D721Med (cell line): ENCODE data around the gene MAST4.

Experiments
- DNase-seq: peaks from one replicate; pipeline ENCODE4 v3.0.0; 2011; ENCODE audit warnings: low spot score; ENCODE audit not compliant: insufficient read length
- FAIRE-seq: peaks from 2 replicates; lab custom pipeline; 2011; peaks lifted over from hg19 to GRCh38; lab: Jason Lieb, UNC
- TF ChIP-seq, protein P1 (sequence below): IDR thresholded peaks from 2 replicates; pipeline ENCODE4 v1.5.1; 2012; ENCODE audit warnings: mild to moderate bottlenecking, control low read depth; ENCODE audit not compliant: insufficient read depth; ENCODE audit errors: missing control alignments

The MAST4 gene

DNA sequence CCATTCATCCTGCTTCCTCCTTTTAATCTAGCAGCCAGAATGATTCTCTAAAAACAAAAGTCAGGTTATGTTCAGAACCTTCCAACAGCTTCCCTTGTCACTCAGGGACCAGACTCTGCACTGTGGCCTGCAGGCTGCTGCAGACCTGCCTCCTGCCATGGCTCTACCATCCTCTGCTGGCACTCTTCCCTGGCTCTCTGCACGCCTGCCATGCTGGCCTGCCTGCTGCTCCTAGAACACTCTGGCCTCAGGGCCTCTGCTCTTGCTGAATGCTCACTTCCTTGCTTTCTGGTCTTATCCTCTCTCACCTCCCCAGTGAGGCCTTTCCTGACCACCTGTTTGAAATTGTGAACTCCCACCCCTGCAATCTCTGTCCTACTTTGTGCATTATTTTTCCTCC, 451.0 kb downstream of the MAST4 start:
- DNase-seq, result no peak
- FAIRE-seq, result no peak
- TF ChIP-seq, protein P1, sequence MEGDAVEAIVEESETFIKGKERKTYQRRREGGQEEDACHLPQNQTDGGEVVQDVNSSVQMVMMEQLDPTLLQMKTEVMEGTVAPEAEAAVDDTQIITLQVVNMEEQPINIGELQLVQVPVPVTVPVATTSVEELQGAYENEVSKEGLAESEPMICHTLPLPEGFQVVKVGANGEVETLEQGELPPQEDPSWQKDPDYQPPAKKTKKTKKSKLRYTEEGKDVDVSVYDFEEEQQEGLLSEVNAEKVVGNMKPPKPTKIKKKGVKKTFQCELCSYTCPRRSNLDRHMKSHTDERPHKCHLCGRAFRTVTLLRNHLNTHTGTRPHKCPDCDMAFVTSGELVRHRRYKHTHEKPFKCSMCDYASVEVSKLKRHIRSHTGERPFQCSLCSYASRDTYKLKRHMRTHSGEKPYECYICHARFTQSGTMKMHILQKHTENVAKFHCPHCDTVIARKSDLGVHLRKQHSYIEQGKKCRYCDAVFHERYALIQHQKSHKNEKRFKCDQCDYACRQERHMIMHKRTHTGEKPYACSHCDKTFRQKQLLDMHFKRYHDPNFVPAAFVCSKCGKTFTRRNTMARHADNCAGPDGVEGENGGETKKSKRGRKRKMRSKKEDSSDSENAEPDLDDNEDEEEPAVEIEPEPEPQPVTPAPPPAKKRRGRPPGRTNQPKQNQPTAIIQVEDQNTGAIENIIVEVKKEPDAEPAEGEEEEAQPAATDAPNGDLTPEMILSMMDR, result no peak

- no peak for FAIRE-seq
- TF ChIP-seq, protein P1, result no peak
Observed at GRCh38 chr5:67047616-67048015, 451.4 kb downstream of the MAST4 start.

GRCh38 chr5:67050125-67050524, 453.9 kb downstream of the MAST4 start:
- FAIRE-seq, result no peak
- DNase-seq, result no peak
- TF ChIP-seq, protein P1, result no peak

More at GRCh38 chr5:67047616-67048015, 451.4 kb downstream of the MAST4 start:
- no peak for DNase-seq

DNA sequence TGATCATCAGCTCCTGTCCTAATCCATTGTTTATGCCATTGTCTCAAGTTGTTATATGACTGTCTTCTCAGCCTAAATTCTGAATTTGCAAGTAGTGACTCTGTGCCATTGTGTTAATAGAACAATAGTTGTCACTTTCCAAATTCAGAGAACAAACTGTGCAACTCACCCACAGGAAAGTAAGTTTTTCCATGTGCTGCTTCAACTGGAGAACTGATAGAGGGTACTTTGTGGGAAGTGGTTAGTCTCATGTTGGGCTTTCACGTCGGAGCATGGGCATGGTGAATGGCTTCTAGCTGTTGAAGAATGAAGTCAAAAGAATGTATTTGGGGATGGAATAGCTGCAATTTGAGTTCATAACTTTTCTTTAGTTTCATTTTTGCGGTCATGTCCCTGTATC, 454.4 kb downstream of the MAST4 start:
- FAIRE-seq (no peak), DNase-seq (no peak)
- TF ChIP-seq, protein P1, result no peak

- TF ChIP-seq, protein P1, result no peak
- DNase-seq (no peak), FAIRE-seq (no peak)
Observed at GRCh38 chr5:67051164-67051563, 455.0 kb downstream of the MAST4 start.

DNA sequence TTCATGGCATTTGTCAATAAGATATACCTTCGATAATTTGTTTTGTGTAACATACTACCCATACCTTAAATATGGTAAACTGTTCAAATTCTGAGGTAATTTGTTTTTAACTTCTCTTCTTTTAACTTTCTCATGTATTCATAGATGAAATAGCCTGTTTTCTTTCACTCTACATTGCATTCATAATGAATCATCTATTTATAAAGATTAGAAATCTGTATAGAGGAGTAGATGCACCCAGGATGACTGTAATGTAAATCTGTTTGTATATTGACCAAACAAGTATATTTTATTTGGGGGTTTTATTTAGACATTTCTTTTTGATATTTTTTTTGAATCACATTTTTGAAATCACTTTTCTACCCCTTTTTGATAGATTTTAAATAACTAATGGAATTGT, 455.8 kb downstream of the MAST4 start:
- DNase-seq (no peak), FAIRE-seq (no peak)
- TF ChIP-seq, protein P1, result no peak

DNA sequence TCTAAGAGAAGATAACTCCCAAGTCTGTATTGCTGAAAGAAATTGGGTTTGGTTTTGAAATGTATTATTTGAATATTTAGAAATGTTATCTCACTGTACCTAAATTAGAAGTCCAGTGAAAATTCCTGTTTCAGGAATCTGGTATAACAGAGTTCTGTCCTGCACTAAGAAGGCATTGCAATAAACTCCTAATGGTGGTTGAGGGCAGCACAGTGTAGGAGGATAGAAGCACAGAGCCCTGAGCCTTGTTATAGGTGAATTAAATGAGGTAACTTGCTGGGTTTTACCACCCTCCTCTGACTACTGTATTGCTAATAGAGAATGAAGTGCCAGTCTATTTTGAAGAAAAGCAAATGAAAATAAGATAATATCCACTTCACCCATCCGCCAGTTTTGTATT, 457.0 kb downstream of the MAST4 start:
- TF ChIP-seq, protein P1, result no peak
- FAIRE-seq (no peak), DNase-seq (no peak)
